Trophoblast cell (in vitro differentiated cells and primary cell): ENCODE measurements around the gene OR7C2.
A peak's percentile ranks its signal among the peaks of the same experiment; 100 is the strongest.

Source experiments
- DNase-seq, 2 donors: peaks; one replicate each; pipeline ENCODE4 v3.0.0-alpha.2; 2016
- H2AFZ ChIP-seq: 2 replicates; pipeline ENCODE4 v1.6.1; 2013; ENCODE audit warnings: low read length, moderate library complexity, mild to moderate bottlenecking; ENCODE audit not compliant: insufficient read depth, poor library complexity
- H2AK5ac ChIP-seq: 2 replicates; pipeline ENCODE4 v1.6.1; 2013; ENCODE audit warnings: mild to moderate bottlenecking, low read length
- H2BK120ac ChIP-seq: 2 replicates; pipeline ENCODE4 v1.6.1; 2013; ENCODE audit warnings: low read length, mild to moderate bottlenecking, moderate library complexity; ENCODE audit not compliant: insufficient read depth, poor library complexity
- H2BK12ac ChIP-seq: 2 replicates; pipeline ENCODE4 v1.6.1; 2013; ENCODE audit warnings: mild to moderate bottlenecking, low read length, moderate library complexity
- H2BK5ac ChIP-seq: 2 replicates; pipeline ENCODE4 v1.6.1; 2013; ENCODE audit warnings: low read length, low read depth, moderate library complexity, mild to moderate bottlenecking; ENCODE audit not compliant: poor library complexity
- H3K14ac ChIP-seq: 2 replicates; pipeline ENCODE4 v1.6.1; 2013; ENCODE audit warnings: mild to moderate bottlenecking, low read length
- H3K18ac ChIP-seq: 2 replicates; pipeline ENCODE4 v1.6.1; 2013; ENCODE audit warnings: mild to moderate bottlenecking, low read length
- H3K23ac ChIP-seq: 2 replicates; pipeline ENCODE4 v1.6.1; 2013; ENCODE audit warnings: low read length
- H3K27ac ChIP-seq: 2 replicates; pipeline ENCODE4 v1.5.1; 2013; ENCODE audit warnings: low read depth, mild to moderate bottlenecking, inconsistent platforms, low read length, moderate library complexity
- H3K27me3 ChIP-seq: 2 replicates; pipeline ENCODE4 v1.6.1; 2013; ENCODE audit warnings: inconsistent platforms, mild to moderate bottlenecking, low read length, moderate library complexity; ENCODE audit not compliant: insufficient read depth
- H3K36me3 ChIP-seq, 2 experiments: 1 replicate in 1 of 2; 2 replicates in 1 of 2; pipeline ENCODE4 v1.6.1; 2013; ENCODE audit warnings: low read length in 2 of 2, mild to moderate bottlenecking in 2 of 2, moderate library complexity in 1 of 2; ENCODE audit not compliant: insufficient read depth in 2 of 2, control insufficient read depth in 1 of 2
- H3K4ac ChIP-seq: 2 replicates; pipeline ENCODE4 v1.6.1; 2013; ENCODE audit warnings: low read depth, mild to moderate bottlenecking, low read length, moderate library complexity
- H3K4me1 ChIP-seq, 2 experiments: 1 replicate in 1 of 2; 2 replicates in 1 of 2; pipeline ENCODE4 v1.6.1; 2013; ENCODE audit warnings: low read length in 2 of 2, mild to moderate bottlenecking in 2 of 2, moderate library complexity in 1 of 2; ENCODE audit not compliant: insufficient read depth in 2 of 2, control insufficient read depth in 1 of 2
- H3K4me2 ChIP-seq: 2 replicates; pipeline ENCODE4 v1.6.1; 2013; ENCODE audit warnings: inconsistent platforms, mild to moderate bottlenecking, low read length, moderate library complexity
- H3K4me3 ChIP-seq: 2 replicates; pipeline ENCODE4 v1.5.1; 2013; ENCODE audit warnings: mild to moderate bottlenecking, low read depth, low read length, inconsistent platforms
- H3K79me1 ChIP-seq: one replicate; pipeline ENCODE4 v1.6.1; 2013; ENCODE audit warnings: low read length
- H3K79me2 ChIP-seq: 2 replicates; pipeline ENCODE4 v1.6.1; 2013; ENCODE audit warnings: low read length, mild to moderate bottlenecking; ENCODE audit not compliant: control insufficient read depth, insufficient read depth, poor library complexity
- H3K9ac ChIP-seq: 2 replicates; pipeline ENCODE4 v1.6.1; 2013; ENCODE audit warnings: mild to moderate bottlenecking, low read length
- H3K9me3 ChIP-seq: 2 replicates; pipeline ENCODE4 v1.6.1; 2013; ENCODE audit warnings: low read depth, mild to moderate bottlenecking, control low read depth, inconsistent platforms, low read length; ENCODE audit not compliant: insufficient read depth
- H4K12ac ChIP-seq: 2 replicates; pipeline ENCODE4 v1.6.1; 2013; ENCODE audit warnings: low read depth, mild to moderate bottlenecking, low read length, moderate library complexity
- H4K8ac ChIP-seq: 2 replicates; pipeline ENCODE4 v1.6.1; 2013; ENCODE audit warnings: low read depth, mild to moderate bottlenecking, low read length, moderate library complexity
- H4K91ac ChIP-seq: one replicate; pipeline ENCODE4 v1.6.1; 2013; ENCODE audit warnings: low read depth, mild to moderate bottlenecking, low read length, moderate library complexity
- WGBS: extraction: QIAGEN DNeasy Blood & Tissue Kit; methylation state at CpG from one replicate; pipeline ENCODE4 v1.1.7; 2013; ENCODE audit warnings: missing lambda C conversion rate; ENCODE audit not compliant: insufficient read length, insufficient coverage; ENCODE audit errors: extremely low coverage; 5-methylcytosine and 5-hydroxymethylcytosine counted together

Gene OR7C2

DNA sequence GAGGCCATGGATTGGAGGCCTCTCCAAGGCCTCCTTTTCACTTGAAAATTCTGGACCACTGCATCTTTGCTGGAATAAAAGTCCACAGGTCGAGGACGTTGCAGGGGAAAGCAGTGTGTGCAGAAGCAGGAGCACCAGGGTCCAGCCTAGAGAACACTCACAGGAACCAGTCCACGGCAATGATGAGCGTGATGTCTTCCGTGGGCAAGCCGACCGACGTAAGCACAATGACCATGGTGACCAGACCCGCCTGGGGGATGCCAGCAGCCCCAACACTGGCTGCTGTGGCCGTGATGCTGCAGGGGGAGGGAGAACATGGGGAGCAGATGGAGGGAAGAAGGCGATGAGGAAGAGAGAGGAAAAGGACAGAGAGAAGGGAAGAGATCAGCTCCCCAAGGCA is 11.5 kb downstream of the OR7C2 start:
- no peak overlapping the region for H2AFZ ChIP-seq
- no peak overlapping the region for H2BK5ac ChIP-seq
- no peak overlapping the region for H2BK12ac ChIP-seq
- H3K4me1 ChIP-seq, result no peaks in the 10 kb centered on the region
- WGBS, result no CpG with 5 or more reads among the region's 11 CpGs
- no peak overlapping the region for H4K91ac ChIP-seq
- H3K14ac ChIP-seq, result no peak overlapping the region
- H3K27ac ChIP-seq, result no peak overlapping the region
- H3K9ac ChIP-seq, result no peak overlapping the region
- H2AK5ac ChIP-seq, result no peak overlapping the region
- H2BK120ac ChIP-seq, result no peak overlapping the region
- H3K27me3 ChIP-seq, result no peaks in the 10 kb centered on the region
- no peaks in the 10 kb centered on the region for H3K36me3 ChIP-seq
- H3K79me1 ChIP-seq, result no peaks in the 10 kb centered on the region
- no peak overlapping the region for H4K12ac ChIP-seq
- no peak overlapping the region for H3K4me2 ChIP-seq
- DNase-seq, result no peak
- H3K9me3 ChIP-seq, result peaks cover 25% of the 10 kb centered on the region
- no peak overlapping the region for H3K4me3 ChIP-seq
- no peak overlapping the region for H3K18ac ChIP-seq
- no peak overlapping the region for H3K23ac ChIP-seq
- no peaks in the 10 kb centered on the region for H3K79me2 ChIP-seq
- no peak overlapping the region for H3K4ac ChIP-seq
- H4K8ac ChIP-seq, result no peak overlapping the region

DNA sequence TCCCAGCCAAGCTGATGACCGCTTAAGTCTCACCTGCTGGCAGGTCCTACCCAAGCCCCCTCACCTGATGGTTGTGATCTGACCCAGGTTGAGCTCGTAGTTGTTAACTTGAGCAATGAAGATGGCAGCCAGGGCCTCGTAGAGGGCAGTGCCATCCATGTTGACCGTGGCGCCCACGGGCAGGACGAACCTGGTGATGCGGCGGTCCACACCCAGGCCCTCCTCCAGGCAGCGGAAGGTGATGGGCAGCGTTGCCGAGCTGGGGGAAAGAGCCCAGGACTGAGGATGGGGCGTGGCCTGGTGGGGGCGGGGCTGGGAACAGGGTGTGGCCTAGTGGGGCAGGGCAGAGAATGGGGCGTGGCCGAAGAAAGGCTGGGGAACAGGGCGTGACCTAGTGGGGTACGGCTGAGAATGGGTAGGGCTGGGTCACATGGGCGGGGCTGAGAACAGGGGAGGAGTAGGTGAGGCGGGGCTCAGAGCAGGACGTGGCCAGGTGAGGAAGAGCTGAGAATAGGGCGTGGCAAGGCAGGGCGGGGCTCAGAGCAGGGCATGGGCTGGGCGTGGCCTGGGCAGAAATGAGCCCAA is 12.9 kb downstream of the OR7C2 start:
- Histone ChIP-seq H3K79me2 (no peaks in the 10 kb centered on the region), H3K27me3 (no peaks in the 10 kb centered on the region), H3K36me3 (no peaks in the 10 kb centered on the region), H3K9ac (no peak overlapping the region), H3K4ac (no peak overlapping the region), H3K4me2 (no peak overlapping the region), H3K27ac (no peak overlapping the region), H3K14ac (no peak overlapping the region), H2BK5ac (no peak overlapping the region), H3K4me1 (no peaks in the 10 kb centered on the region), H3K23ac (no peak overlapping the region), H4K8ac (no peak overlapping the region), H3K4me3 (peak overlapping the region; percentile 3), H4K91ac (no peak overlapping the region), H3K9me3 (peaks cover 23% of the 10 kb centered on the region), H3K18ac (no peak overlapping the region), H4K12ac (no peak overlapping the region), H3K79me1 (no peaks in the 10 kb centered on the region), H2BK12ac (no peak overlapping the region), H2BK120ac (no peak overlapping the region), H2AFZ (no peak overlapping the region), H2AK5ac (no peak overlapping the region)
- DNase-seq, result no peak
- WGBS, result no CpG with 5 or more reads among the region's 24 CpGs

DNA sequence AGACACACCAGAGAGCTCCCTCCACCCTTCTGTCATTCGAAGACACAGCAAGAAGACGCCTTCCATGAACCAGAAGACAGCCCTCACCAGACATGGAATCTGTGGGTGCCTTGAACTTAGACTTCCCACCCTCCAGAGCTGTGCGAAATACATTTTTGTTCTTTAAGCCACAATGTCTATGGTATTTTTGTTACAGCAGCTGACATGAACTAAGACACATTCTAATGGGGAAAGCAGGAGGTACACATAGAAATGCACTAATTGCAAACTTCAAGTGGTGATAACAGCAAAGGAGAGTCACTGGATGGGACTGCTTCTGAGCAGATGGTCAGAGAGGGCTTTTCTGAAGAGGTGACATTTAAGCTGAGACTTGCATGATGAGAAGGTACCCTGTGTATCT is 16.2 kb downstream of the OR7C2 start:
- Histone ChIP-seq H3K27me3 (no peaks in the 10 kb centered on the region), H2BK5ac (no peak overlapping the region), H3K18ac (no peak overlapping the region), H3K14ac (no peak overlapping the region), H3K79me2 (no peaks in the 10 kb centered on the region), H4K8ac (no peak overlapping the region), H3K79me1 (no peaks in the 10 kb centered on the region), H3K4me3 (no peak overlapping the region), H3K4me1 (no peaks in the 10 kb centered on the region), H2BK12ac (no peak overlapping the region), H3K4ac (no peak overlapping the region), H4K12ac (no peak overlapping the region), H3K36me3 (peaks cover 0 to 2% of the 10 kb centered on the region in 2 experiments), H3K4me2 (no peak overlapping the region), H2AFZ (no peak overlapping the region), H4K91ac (no peak overlapping the region), H3K27ac (no peak overlapping the region), H2AK5ac (no peak overlapping the region), H3K9ac (no peak overlapping the region), H2BK120ac (no peak overlapping the region), H3K23ac (no peak overlapping the region), H3K9me3 (peaks cover 26% of the 10 kb centered on the region)
- no peak for DNase-seq
- no CpG with 5 or more reads among the region's 3 CpGs for WGBS

DNA sequence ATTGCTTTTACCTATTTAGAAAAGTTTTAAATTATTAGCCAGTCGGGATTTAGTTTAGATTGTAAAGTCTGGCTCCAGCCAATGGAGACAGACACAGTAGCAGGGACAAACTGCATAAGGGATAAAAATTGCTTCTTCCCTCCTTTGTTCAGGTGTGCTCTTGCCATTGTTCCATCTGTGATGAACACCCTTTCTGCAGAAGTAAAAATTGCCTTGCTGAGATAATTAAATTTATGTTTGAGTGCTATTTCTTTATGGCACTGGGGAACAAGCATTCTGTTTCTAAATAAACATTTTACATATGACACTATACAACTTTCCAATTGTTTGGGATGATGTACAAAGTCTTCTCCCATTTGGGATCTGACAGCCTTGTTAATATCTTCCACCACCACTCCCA is 18.0 kb downstream of the OR7C2 start:
- Histone ChIP-seq H3K4me1 (no peaks in the 10 kb centered on the region), H2BK120ac (no peak overlapping the region)

More for the DNA sequence above, 18.0 kb downstream of the OR7C2 start:
- H3K4me2 ChIP-seq, result no peak overlapping the region
- no peak overlapping the region for H4K12ac ChIP-seq
- no peaks in the 10 kb centered on the region for H3K79me2 ChIP-seq
- no peak overlapping the region for H3K18ac ChIP-seq
- H2AK5ac ChIP-seq, result no peak overlapping the region
- H2BK12ac ChIP-seq, result no peak overlapping the region
- H3K4ac ChIP-seq, result no peak overlapping the region
- no peaks in the 10 kb centered on the region for H3K27me3 ChIP-seq
- no peak overlapping the region for H4K91ac ChIP-seq
- WGBS, result no CpG with 5 or more reads among the region's 1 CpG
- no peak overlapping the region for H3K9ac ChIP-seq
- no peak overlapping the region for H3K23ac ChIP-seq
- no peak for DNase-seq
- H3K4me3 ChIP-seq, result no peak overlapping the region
- H3K36me3 ChIP-seq, result peaks cover 0 to 2% of the 10 kb centered on the region in 2 experiments
- no peak overlapping the region for H2BK5ac ChIP-seq
- no peak overlapping the region for H4K8ac ChIP-seq
- no peak overlapping the region for H3K27ac ChIP-seq
- no peak overlapping the region for H2AFZ ChIP-seq
- no peak overlapping the region for H3K14ac ChIP-seq
- H3K9me3 ChIP-seq, result peaks cover 20% of the 10 kb centered on the region
- H3K79me1 ChIP-seq, result no peaks in the 10 kb centered on the region
